SK-N-SH treated with all-trans-retinoic acid at 6 μM for 48 hours (cell line): ENCODE data around the gene USP7.
A peak's percentile ranks its signal among the peaks of the same experiment; 100 is the strongest.

Experiments
- ATAC-seq: fragments of 200-7000 bp; cut with Tn5 transposase; 3 replicates; pipeline ENCODE4 v1.9.1; 2020; ENCODE audit warnings: mild to moderate bottlenecking, moderate library complexity
- BACH2 ChIP-seq: fragments of 250-450 bp; sonication (Bioruptor Pico); IDR thresholded peaks from 2 replicates; pipeline ENCODE4 v1.9.0; 2021; ENCODE audit warnings: mild to moderate bottlenecking, borderline replicate concordance
- CSDC2 ChIP-seq: fragments of 250-450 bp; sonication (Bioruptor Pico); IDR thresholded peaks from 2 replicates; pipeline ENCODE4 v1.5.0; 2020; ENCODE audit warnings: mild to moderate bottlenecking, moderate library complexity
- ESRRG ChIP-seq: fragments of 250-450 bp; sonication (Bioruptor Pico); IDR thresholded peaks from 2 replicates; pipeline ENCODE4 v1.6.1; 2021; ENCODE audit warnings: mild to moderate bottlenecking
- GLIS3 ChIP-seq: fragments of 250-450 bp; sonication (Bioruptor Pico); IDR thresholded peaks from 2 replicates; pipeline ENCODE4 v1.5.0; 2020; ENCODE audit warnings: mild to moderate bottlenecking, moderate library complexity
- ISL1 ChIP-seq: fragments of 250-450 bp; sonication (Bioruptor Pico); IDR thresholded peaks from 2 replicates; pipeline ENCODE4 v2.1.2; 2022; ENCODE audit warnings: mild to moderate bottlenecking, moderate library complexity
- OSR1 ChIP-seq: fragments of 250-450 bp; sonication (Bioruptor Pico); IDR thresholded peaks from 2 replicates; pipeline ENCODE4 v1.8.0; 2022; ENCODE audit warnings: moderate library complexity, mild to moderate bottlenecking, inconsistent platforms
- PPARA ChIP-seq: fragments of 250-450 bp; sonication (Bioruptor Pico); IDR thresholded peaks from 2 replicates; pipeline ENCODE4 v1.5.0; 2020; ENCODE audit warnings: mild to moderate bottlenecking, borderline replicate concordance
- RARB ChIP-seq: fragments of 250-450 bp; sonication (Bioruptor Pico); IDR thresholded peaks from 2 replicates; pipeline ENCODE4 v1.8.0; 2021; ENCODE audit warnings: mild to moderate bottlenecking, moderate library complexity
- SNAI2 ChIP-seq: fragments of 250-450 bp; sonication (Bioruptor Pico); IDR thresholded peaks from 2 replicates; pipeline ENCODE4 v1.5.0; 2020; ENCODE audit warnings: mild to moderate bottlenecking, moderate library complexity
- TCF4 ChIP-seq: fragments of 250-450 bp; sonication (Bioruptor Pico); IDR thresholded peaks from 2 replicates; pipeline ENCODE4 v1.8.0; 2021; ENCODE audit warnings: mild to moderate bottlenecking, moderate library complexity, borderline replicate concordance
- TOX ChIP-seq: fragments of 250-450 bp; sonication (Bioruptor Pico); IDR thresholded peaks from 2 replicates; pipeline ENCODE4 v1.8.0; 2021; ENCODE audit warnings: mild to moderate bottlenecking, moderate library complexity, borderline replicate concordance
- ZC3H10 ChIP-seq: fragments of 250-450 bp; sonication (Bioruptor Pico); IDR thresholded peaks from 2 replicates; pipeline ENCODE4 v1.5.1; 2021; ENCODE audit warnings: mild to moderate bottlenecking, moderate library complexity
- ZFP3 ChIP-seq: fragments of 250-450 bp; sonication (Bioruptor Pico); IDR thresholded peaks from 2 replicates; pipeline ENCODE4 v1.5.0; 2020; ENCODE audit warnings: mild to moderate bottlenecking, moderate library complexity
- ZFP30 ChIP-seq: fragments of 450-650 bp; formaldehyde crosslinking; IDR thresholded peaks from 2 replicates; pipeline ENCODE4 v1.5.0; 2022; ENCODE audit warnings: mild to moderate bottlenecking, moderate library complexity
- ZNF565 ChIP-seq: fragments of 450-650 bp; formaldehyde crosslinking; conservative IDR thresholded peaks from 2 replicates; pipeline ENCODE4 v1.5.0; 2020; ENCODE audit warnings: low read depth, mild to moderate bottlenecking, moderate library complexity
- ZNF70 ChIP-seq: fragments of 450-650 bp; formaldehyde crosslinking; IDR thresholded peaks from 2 replicates; pipeline ENCODE4 v1.5.0; 2020; ENCODE audit warnings: mild to moderate bottlenecking, moderate library complexity
- ZNF8 ChIP-seq: fragments of 450-650 bp; formaldehyde crosslinking; IDR thresholded peaks from 2 replicates; pipeline ENCODE4 v1.5.0; 2020; ENCODE audit warnings: mild to moderate bottlenecking, moderate library complexity
- TF ChIP-seq, protein P1 (sequence below): fragments of 250-450 bp; sonication (Bioruptor Pico); IDR thresholded peaks from 2 replicates; pipeline ENCODE4 v1.5.1; 2020; ENCODE audit warnings: low read depth, mild to moderate bottlenecking, moderate library complexity
- TF ChIP-seq, protein P2 (sequence below): fragments of 250-450 bp; sonication (Bioruptor Pico); IDR thresholded peaks from 2 replicates; pipeline ENCODE4 v1.8.0; 2021; ENCODE audit warnings: low read depth, mild to moderate bottlenecking, moderate library complexity, borderline replicate concordance
- TF ChIP-seq, protein P3 (sequence below): fragments of 250-450 bp; sonication (Bioruptor Pico); IDR thresholded peaks from 2 replicates; pipeline ENCODE4 v1.8.0; 2020; ENCODE audit warnings: mild to moderate bottlenecking, moderate library complexity, borderline replicate concordance
- TF ChIP-seq, protein P4 (sequence below): fragments of 250-450 bp; sonication (Bioruptor Pico); IDR thresholded peaks from 2 replicates; pipeline ENCODE4 v1.5.0; 2020; ENCODE audit warnings: mild to moderate bottlenecking, moderate library complexity

The USP7 gene

DNA sequence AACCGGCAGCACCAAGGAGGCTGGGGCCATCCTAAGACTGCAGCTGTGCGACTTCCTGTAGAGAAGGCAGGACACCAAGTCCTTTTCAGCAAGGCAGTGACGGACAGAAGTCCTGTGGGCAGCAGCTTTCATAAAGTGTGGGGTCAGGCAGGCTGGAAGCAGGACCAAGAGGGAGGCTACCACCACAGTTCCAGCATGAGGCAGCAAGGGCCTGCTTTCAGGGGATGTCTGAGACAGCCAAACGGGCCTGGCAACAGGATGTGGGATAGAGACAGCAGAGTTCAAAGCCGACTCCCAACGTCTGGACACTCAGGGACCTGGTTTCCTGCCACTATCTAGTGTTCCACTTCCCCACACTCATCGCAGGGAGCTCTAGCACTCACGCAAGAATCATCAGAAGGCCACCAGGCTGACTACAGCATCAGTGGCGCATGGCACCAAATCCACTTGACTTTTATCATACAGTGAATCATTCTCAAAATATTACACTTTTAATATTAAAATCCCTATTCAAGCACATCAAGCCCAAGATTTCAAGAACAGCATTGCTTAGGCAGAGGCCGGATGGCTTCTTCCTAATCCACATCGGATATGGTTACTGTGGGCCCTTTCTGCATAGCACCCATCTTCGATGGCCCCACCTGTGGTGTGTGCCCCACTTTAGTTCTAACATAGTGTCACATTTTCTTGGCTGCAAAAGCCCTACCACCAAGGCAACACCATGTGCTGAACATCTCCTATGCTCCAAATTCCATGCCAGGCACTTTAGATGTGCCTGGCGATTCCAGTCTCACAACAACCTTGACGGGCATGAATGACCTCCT, 5.2 kb downstream of the USP7 start:
- peak; percentile 61 for ATAC-seq
- no peak for TF ChIP-seq TCF4
- TF ChIP-seq, protein P1, sequence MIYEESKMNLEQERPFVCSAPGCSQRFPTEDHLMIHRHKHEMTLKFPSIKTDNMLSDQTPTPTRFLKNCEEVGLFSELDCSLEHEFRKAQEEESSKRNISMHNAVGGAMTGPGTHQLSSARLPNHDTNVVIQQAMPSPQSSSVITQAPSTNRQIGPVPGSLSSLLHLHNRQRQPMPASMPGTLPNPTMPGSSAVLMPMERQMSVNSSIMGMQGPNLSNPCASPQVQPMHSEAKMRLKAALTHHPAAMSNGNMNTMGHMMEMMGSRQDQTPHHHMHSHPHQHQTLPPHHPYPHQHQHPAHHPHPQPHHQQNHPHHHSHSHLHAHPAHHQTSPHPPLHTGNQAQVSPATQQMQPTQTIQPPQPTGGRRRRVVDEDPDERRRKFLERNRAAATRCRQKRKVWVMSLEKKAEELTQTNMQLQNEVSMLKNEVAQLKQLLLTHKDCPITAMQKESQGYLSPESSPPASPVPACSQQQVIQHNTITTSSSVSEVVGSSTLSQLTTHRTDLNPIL (CRISPR knock-in tag): no peak
- no peak for TF ChIP-seq SNAI2 (CRISPR knock-in tag)
- TF ChIP-seq ZC3H10 (CRISPR knock-in tag): no peak
- TF ChIP-seq TOX: no peak
- no peak for TF ChIP-seq ZNF70 (CRISPR knock-in tag)
- no peak for TF ChIP-seq BACH2 (CRISPR knock-in tag)
- TF ChIP-seq, all 23 proteins: peak for 0

DNA sequence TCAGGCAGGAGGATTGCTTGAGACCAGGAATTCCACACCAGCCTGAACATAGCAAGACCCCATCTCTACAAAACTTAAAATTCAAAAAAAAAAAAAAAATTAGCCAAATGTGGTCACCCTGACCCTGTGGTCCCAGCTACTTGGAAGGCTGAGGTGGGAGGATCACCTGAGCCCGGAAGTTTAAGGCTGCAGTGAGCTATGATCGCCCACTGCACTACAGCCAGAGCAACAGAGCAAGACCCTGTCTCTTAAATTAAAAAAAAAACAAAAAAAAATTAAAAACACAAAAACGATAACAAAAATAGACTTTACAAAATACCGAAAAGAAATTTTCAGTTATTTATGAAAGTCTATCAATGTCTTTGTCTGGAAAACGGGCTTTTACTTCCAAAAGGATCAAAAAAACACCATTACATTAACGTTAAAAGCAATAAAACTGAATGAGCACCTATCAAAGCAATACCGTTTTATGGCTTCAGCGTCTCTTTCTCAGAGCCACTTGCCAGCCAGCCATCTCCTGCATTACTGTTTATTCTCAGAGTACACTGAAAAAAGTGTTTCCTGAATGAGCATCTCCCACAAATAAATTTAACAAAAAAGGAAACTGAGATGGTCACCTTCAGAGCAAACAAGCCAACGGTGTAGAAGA, 6.1 kb downstream of the USP7 start:
- TF ChIP-seq CSDC2: no peak
- TF ChIP-seq, protein P2, sequence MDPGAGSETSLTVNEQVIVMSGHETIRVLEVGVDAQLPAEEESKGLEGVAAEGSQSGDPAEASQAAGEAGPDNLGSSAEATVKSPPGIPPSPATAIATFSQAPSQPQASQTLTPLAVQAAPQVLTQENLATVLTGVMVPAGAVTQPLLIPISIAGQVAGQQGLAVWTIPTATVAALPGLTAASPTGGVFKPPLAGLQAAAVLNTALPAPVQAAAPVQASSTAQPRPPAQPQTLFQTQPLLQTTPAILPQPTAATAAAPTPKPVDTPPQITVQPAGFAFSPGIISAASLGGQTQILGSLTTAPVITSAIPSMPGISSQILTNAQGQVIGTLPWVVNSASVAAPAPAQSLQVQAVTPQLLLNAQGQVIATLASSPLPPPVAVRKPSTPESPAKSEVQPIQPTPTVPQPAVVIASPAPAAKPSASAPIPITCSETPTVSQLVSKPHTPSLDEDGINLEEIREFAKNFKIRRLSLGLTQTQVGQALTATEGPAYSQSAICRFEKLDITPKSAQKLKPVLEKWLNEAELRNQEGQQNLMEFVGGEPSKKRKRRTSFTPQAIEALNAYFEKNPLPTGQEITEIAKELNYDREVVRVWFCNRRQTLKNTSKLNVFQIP (CRISPR knock-in tag): no peak
- TF ChIP-seq TOX: no peak
- no peak for TF ChIP-seq ZFP30
- TF ChIP-seq SNAI2 (CRISPR knock-in tag): no peak
- TF ChIP-seq OSR1 (CRISPR knock-in tag): no peak
- no peak for TF ChIP-seq RARB (CRISPR knock-in tag)
- TF ChIP-seq ZNF70 (CRISPR knock-in tag): no peak
- TF ChIP-seq, protein P3, sequence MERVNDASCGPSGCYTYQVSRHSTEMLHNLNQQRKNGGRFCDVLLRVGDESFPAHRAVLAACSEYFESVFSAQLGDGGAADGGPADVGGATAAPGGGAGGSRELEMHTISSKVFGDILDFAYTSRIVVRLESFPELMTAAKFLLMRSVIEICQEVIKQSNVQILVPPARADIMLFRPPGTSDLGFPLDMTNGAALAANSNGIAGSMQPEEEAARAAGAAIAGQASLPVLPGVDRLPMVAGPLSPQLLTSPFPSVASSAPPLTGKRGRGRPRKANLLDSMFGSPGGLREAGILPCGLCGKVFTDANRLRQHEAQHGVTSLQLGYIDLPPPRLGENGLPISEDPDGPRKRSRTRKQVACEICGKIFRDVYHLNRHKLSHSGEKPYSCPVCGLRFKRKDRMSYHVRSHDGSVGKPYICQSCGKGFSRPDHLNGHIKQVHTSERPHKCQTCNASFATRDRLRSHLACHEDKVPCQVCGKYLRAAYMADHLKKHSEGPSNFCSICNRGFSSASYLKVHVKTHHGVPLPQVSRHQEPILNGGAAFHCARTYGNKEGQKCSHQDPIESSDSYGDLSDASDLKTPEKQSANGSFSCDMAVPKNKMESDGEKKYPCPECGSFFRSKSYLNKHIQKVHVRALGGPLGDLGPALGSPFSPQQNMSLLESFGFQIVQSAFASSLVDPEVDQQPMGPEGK (CRISPR knock-in tag): no peak
- no peak for TF ChIP-seq GLIS3 (CRISPR knock-in tag)
- no peak for TF ChIP-seq ISL1
- no peak for TF ChIP-seq PPARA (CRISPR knock-in tag)
- no peak for TF ChIP-seq TCF4
- TF ChIP-seq, protein P4, sequence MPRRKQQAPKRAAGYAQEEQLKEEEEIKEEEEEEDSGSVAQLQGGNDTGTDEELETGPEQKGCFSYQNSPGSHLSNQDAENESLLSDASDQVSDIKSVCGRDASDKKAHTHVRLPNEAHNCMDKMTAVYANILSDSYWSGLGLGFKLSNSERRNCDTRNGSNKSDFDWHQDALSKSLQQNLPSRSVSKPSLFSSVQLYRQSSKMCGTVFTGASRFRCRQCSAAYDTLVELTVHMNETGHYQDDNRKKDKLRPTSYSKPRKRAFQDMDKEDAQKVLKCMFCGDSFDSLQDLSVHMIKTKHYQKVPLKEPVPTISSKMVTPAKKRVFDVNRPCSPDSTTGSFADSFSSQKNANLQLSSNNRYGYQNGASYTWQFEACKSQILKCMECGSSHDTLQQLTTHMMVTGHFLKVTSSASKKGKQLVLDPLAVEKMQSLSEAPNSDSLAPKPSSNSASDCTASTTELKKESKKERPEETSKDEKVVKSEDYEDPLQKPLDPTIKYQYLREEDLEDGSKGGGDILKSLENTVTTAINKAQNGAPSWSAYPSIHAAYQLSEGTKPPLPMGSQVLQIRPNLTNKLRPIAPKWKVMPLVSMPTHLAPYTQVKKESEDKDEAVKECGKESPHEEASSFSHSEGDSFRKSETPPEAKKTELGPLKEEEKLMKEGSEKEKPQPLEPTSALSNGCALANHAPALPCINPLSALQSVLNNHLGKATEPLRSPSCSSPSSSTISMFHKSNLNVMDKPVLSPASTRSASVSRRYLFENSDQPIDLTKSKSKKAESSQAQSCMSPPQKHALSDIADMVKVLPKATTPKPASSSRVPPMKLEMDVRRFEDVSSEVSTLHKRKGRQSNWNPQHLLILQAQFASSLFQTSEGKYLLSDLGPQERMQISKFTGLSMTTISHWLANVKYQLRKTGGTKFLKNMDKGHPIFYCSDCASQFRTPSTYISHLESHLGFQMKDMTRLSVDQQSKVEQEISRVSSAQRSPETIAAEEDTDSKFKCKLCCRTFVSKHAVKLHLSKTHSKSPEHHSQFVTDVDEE (CRISPR knock-in tag): no peak
- TF ChIP-seq, protein P1 (CRISPR knock-in tag): no peak
- TF ChIP-seq ESRRG: no peak
- no peak for TF ChIP-seq ZNF565 (CRISPR knock-in tag)
- TF ChIP-seq, all 23 proteins: peak for 0
- ATAC-seq: no peak

DNA sequence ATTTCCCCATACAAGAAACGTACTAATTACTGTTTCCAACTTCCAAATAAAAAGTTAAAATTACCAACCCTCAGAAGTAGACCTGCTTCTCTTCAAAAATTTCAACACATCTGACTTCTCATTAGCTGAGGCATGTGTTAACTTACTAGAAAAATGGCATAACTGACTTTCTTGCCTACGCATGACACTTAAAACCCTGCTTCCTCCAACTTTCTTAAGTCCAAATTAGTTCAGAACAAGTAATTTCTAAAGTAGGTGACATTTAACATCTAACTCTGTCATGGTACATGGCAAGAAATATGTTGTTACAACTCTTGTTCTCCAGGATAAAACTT, 6.7 kb downstream of the USP7 start:
- ATAC-seq: no peak
- TF ChIP-seq RARB (CRISPR knock-in tag): no peak
- TF ChIP-seq, protein P1 (CRISPR knock-in tag): no peak
- TF ChIP-seq ZC3H10 (CRISPR knock-in tag): no peak
- no peak for TF ChIP-seq TCF4
- no peak for TF ChIP-seq SNAI2 (CRISPR knock-in tag)
- TF ChIP-seq, protein P3 (CRISPR knock-in tag): no peak
- TF ChIP-seq ZFP3 (CRISPR knock-in tag): no peak
- TF ChIP-seq OSR1 (CRISPR knock-in tag): no peak
- TF ChIP-seq ZFP30: no peak
- TF ChIP-seq ZNF70 (CRISPR knock-in tag): no peak
- no peak for TF ChIP-seq CSDC2
- TF ChIP-seq ZNF8 (CRISPR knock-in tag): no peak
- TF ChIP-seq BACH2 (CRISPR knock-in tag): no peak
- no peak for TF ChIP-seq ZNF565 (CRISPR knock-in tag)
